COLO668 (cell line): ENCODE data around the gene CELF3.
A peak's percentile ranks its signal among the peaks of the same experiment; 100 is the strongest.

Source experiments
- DNase-seq: peaks from one replicate; lab custom pipeline; 2025; ENCODE audit not compliant: unreplicated experiment; lab: John Stamatoyannopoulos, UW

Gene CELF3

DNA sequence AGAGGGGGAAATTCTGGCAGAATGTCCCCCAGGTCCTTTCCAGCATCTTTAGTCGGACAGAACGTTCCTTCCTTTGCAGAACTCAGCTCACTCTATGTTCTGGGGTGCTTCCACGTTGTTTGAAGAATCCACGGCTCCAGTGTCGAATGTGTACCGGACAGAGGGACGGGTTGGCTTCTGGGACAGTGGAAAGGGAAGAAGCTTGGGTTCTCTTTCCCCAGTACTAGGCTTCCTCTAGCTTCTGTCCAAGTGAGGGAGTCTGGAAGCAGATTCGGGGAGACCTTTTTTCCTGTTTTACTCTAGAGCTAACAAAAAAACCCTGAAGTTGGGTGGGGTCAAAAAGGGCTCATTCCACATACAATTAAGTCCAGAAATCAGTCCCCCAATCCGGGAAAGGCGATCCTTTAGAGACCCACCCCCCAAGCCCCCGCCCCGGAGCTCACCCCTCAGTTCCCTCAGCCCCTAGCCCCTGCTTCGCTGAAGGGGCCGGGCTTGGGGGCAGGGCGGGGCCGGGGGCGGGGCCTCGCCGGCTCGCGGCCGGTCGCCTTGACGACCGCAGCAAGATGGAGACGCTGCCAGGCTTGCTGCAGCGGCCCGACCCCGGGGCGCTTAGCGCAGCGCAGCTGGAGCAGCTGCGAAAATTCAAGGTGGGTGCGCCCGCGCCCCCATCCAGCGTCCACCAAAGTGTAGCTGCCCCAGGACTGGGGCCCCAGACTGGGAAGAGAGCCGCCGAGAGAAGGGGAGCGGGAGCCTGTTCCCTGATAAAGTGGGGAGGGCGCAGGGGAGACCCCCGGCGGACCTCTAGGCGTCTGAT is 4.6 kb upstream of the CELF3 start, which contains the start of gene RIIAD1:
Gene RIIAD1, plus strand, starts transcription at position 549 of the 814 bp plus-strand sequence. Its CDS starts 15 bp downstream, at position 564.
- peak; percentile 44 for DNase-seq

DNA sequence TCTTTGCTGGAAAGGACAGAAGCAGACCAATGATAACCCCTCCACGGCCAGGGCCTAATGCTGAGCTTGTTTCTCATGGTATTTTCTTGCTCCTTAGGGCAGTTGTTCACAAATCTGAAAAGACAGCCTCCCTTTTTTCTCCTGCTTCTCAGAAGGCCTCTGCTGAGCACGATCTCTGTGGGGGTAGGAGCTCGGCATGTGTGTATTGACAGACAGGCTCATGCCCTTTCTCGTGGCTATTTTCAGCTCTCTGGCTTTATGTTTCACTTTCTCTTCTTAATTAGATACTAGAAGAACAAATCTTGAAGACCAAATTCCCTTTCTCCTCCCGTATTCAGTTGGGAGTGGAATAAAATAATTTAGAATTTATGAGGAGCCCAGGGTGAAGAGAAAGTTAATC is 4.0 kb upstream of the CELF3 start:
- no peak for DNase-seq

DNA sequence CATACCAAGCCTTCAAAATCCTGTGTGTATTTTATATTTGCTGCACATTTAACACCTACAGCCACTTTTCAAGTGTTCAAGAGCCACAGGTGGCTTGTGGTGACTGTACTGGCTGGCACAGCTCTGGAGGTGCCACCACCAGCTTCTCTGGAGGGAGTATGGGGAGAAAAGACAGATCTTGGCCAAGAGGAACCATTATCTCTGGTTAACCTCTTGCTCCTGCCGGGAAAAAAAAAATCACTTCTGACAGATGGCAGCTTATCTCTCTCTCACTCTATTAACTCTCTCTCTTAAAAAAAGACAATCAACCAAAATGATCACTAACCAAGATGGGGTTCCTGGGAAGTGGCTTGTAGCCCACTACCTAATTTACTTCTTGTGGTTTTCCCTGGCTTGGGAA is 3.5 kb upstream of the CELF3 start:
- no peak for DNase-seq

DNA sequence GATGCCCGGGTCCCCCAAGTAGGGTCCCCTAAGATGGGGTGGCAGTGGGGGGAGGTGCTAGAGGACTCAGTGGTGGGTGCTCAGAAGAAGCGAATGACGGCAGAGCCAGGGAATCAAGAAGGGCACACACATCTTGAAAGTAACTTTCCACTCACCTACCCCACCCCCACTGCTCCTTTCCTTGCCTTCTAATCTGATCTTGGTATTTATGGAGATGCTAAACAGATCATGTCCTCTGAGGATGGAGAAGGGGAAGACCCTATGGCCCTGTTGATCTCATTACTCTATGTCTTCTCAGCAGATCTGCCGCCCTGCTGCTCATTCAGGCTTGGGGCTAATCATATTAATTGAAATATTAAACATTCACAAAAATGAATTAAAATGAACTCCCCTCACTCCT is 2.1 kb upstream of the CELF3 start:
- no peak for DNase-seq

DNA sequence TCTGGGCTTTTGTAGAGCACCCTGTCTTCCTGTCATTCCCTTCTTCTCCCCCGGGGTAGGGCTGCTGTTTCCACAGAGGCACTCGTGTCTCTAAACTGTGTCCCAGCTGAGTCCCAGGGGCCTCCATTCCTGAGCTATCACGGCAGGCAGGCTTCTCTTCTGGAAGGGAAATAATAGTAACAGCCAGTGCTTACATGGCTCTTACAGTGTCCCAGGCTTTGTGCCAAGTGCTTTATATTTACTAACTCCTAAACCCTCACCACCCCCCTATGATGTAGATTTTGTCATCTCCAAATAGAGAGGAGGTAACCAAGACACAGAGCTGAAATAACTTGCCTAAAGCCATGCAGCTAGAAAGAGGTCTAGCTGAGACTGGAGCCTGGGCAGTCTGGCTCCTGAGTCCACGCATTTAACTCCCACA is 1.4 kb upstream of the CELF3 start:
- DNase-seq = no peak

DNA sequence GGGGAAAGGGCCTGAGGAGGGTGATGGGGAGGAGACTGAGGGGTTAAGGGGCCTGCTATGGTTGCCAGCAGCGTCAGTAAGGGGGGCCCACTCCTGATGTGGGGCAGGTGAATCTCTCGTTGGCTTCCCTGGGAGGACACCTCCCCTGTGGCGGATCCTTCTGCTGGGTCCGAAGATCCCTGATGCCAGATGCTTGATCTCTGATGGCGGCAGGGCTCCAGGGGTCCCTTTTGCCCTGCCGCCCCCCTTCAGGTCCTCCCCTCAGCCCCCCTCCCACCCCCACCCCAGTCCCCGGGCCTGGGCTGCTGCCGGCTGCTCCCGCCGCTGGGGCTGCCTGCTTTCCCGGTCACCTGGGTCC is 219 bp downstream of the CELF3 start:
- no peak for DNase-seq

DNA sequence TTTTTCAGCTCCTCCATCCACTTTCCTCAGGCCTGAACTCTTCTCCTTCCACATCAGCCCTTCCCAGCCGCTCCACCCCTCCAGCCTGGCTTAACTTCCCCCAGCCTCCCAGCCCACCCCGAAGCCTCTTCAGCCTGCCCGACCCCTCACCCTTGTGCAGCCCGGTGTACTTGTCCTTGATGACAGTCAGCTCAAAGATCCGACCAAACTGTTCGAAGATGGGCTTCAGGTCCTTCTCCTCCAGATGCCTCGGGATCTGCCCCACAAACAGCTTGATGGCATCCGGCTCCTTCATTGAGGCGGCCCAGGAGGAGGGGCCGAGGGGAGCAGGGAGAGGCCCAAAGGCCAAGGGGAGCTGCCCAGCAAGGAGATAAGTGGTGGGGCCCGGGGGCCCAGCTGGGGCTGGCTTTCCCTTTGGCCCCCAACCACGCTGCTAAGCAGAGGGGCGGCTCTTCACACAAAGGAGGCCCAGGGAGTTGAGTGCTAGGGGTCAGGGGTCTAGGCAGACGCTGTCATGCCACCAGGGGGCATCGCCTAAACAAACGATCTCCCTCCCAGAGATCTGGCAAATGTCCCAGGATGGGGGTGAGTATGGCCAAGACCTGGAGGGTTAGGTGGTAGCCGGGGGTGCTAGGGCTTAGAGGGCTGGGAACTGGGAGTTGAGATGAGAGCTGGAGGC is 738 bp downstream of the CELF3 start:
- DNase-seq = peak; percentile 79

DNA sequence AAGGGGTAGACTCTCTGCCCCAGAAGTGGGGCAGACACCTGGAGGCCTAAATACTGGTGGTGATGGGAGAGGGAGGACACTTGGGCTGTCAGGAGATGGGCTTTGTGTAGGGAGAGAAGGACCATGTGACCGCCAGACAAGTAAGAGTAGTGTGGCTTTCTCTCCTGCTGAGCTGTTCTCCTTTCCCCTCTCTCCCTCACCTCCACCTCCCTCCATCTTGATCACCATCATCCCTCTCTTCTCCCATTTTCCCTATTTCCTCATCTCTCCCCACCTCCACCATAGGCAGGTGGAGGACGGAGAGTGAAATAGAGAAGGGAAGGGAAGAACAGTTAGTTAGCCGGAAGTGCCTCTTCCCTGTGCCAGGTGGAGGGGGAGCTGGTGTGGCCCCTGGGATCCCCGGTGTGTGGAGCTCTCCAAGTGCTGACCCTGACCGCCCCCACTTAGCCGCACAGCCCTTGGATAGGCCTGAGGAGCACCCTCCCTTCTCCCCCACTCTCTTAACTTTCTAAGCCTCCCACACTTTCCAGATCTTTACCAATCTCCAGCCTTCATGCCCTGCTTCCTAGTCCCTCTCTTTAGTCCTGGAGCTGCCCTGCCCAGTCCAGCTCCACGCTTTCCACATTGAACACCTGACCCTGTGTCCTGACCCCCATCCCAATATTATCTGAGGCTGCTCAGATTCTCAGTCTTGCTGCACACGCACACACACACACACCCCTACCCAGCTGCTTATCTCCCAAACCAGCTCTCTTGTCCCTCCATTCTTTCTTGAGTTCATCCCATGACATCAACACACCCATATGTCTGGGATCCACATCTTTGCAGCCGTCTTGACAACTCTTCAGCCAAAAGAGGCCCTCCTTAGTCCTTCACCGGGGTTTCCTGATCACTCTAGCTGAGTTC is 1.5 kb downstream of the CELF3 start:
- peak; percentile 53 for DNase-seq

DNA sequence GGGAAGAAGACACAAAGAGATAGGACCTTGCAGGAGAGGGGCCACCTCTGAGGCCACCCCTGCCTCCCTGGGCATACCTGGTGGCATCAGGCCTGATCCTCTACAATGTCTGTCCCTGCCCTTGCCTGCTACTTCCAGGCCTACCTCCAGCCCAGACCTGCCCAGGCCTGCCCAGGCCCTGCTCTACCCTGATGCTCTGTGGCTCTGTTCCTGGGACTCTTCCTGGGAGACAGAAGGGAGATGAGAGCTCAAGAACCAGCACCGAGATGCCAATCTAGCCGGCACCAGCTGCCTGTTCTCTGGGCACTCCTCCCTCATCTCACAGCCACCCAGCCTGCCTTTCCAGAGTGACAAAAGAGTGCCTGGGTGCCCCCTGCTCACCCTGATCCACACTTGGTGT is 2.7 kb downstream of the CELF3 start:
- peak; percentile 60 for DNase-seq

DNA sequence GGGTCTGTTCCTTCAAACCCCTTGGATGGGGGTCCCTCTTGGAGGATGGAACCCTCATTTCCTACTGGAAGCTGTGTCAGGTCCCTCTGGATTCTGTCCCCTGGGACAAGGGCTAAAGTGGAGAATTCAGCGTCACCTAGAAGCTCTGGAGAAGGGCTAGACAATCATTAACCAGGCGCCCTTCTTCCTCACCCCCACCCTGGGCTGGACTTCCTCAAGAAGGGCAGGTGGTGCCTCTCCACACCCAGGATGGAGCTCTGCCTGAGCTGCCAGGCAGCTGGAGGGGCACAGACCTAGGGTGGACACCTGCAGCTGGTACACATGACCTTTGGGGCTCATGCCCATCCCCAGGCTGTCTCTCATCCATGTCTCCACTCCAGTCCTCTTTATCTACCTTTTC is 3.6 kb downstream of the CELF3 start:
- peak; percentile 86 for DNase-seq

DNA sequence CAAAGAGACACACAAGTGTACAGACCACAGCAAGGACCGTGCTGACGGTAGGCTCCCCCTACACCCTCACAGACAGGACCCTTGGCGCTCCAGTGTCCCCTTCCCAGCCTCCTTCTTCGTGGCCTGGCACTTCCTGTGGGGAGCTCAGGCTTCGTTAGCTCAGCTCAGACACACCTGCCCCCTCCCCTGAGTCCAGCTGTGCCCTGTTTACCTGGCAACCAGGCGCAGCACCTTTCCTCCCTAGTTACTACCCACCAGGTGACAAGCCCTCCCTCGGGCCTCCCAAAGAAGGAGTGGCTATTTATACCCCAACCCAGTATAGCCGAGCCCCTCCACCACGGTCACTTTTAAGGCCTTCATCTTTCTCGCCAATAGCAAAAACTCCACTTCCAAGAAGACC is 4.7 kb downstream of the CELF3 start:
- DNase-seq = peak; percentile 91

DNA sequence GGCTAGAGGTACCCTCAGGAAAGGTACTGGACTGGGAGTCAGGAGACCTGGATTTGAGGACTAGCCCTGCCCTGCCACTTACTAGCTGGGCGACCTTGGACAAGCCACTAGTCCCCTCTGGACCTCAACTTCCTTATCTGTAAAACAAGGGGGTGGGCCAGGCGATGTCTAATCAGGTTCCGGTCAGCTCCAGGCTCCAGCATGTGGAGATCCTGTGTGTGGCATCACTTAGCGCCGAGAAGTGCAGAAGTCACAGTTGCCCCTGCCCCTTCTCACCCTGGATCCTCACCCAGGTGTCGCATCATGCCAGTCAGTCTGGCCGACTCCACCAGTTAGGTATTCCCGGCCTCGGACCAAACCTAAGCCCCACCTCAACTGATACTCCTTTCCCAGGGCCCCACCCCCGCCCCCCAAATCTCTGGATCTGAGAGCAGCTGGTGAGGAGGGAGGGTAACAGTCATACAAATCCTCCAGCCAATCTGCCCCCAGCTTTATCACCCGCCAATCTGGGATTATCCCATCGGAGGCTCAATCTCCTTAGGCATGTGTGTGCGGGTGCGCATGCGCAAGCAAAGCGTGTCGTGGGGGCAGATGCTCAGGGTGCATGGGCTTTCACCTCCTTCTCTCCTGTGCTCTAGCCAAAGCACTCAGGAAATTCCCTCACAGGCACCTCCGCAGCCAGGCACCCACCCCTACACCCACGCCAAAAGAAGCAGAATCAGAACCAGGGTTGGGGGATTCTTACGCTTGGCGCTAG is 5.4 kb downstream of the CELF3 start:
- no peak for DNase-seq

DNA sequence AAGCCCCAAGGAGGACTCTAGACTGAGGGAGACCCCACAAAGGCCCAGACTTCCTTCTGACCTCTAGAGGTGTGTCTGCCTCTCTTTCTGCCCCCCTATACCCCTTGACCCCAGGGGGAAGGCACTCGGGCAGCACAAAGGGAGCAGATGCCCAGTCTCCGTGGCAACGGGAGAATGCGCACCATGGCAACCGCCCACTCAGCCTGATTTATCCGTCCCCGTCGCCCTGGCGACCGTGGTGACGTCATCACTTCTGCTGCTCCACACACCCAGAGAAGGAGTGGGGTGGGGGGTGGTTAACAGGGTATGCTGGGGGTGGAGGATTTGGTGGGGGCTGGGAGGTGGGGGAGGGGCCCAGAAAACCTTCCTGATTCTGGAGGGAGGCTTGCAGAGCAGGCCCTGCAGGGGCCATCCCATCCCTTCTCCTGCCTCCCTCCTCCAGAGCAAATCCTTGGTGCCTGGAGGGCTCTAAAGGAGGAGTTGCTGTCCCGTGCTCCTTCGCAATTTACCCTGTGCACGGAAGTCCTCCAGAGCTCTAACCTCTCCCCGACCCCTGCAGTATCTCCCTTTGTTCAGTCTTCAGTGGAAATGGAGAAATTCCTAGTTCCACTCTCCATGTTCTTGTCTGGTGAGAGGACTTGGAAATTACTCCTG is 6.3 kb downstream of the CELF3 start:
- DNase-seq = peak; percentile 73

DNA sequence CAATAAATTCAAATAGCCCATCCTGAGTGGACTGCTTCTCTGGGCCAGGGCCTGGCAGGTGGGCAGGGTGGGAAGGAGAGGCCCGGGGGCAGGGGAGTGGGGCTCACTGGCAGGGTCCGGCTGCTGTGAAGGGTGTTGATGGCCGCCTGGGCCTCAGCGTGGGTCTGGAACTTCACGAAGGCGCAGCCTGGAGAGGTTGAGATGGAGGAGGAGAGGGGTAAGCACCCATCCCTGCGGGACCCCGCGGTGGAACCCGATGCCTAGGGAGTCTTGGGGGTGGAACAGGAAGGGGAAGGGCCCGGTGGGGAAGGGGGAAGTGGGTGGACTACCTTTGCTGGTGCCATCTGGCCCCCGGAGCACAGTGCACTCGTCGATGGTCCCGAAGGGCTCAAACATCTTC is 7.7 kb downstream of the CELF3 start:
- no peak for DNase-seq

DNA sequence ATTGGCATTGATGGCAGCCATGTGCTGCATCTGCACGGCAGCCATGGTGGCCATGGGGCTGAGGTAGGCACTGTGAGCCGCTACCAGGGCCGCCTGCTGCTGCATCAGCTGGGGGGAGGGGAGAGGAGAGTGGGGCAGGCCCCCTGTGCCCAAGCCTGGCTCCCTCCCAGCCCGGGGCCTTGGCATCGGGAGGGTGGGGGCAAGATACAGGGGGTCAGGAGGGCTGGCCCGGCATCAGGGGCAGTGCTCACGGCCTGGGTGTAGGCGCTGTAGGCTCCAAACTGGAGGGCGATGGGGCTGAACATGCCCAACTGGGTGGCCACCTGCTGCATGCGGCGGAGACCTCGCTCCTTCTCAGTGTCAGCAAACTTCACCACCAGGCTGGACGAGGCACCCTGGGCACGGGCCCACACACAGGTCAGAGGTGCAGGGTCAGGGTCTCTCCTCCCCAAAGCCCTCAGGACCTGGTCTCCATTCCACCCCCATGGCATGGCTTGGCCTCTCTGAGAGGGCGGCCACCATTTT is 9.0 kb downstream of the CELF3 start:
- DNase-seq = no peak

DNA sequence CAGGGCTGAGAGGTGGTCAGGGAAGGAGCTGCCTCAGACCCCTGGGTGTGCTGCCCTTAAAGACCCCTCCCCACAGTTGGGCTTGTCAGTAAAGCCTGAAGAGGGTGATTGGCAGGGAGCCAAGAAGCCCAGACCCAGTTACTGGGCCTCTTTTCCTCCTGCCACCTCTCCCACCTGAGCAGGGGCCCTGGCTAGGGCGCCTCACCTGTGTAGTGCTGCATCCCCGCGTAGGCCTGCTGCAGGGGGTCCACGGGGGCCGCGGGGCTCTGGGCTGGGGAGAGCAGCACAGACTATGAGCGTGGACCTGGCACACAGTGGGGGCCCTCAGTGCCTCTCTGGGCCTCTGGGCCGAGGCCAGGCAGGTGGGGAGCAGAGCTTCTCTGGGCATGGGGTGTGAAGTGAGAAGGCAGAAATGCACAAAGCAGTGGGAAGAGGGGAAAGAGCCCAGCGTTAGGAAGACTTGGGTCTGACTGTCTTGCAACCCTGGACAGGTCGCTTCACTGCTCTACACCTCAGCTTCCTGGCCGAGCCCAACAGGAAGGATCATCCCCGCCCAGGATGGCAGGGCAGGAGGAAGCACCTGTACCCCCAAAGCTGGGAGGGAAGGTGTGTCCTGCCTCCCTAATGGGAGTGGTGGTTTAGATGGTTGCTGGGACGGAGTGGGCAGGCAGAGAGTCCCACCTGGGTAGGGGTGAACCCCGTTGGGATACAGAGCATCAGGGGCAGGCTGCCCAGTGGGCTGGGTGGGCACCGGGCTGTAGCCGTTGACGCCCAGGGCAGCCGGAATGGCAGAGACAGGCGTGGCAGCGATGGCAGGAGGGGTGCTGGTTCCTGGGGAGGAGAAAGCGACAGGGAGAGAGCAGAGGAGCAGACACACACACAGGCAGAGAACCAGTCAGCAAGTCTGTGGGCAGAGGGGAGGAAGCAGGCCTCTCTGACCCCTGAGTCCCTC is 9.9 kb downstream of the CELF3 start:
- no peak for DNase-seq

DNA sequence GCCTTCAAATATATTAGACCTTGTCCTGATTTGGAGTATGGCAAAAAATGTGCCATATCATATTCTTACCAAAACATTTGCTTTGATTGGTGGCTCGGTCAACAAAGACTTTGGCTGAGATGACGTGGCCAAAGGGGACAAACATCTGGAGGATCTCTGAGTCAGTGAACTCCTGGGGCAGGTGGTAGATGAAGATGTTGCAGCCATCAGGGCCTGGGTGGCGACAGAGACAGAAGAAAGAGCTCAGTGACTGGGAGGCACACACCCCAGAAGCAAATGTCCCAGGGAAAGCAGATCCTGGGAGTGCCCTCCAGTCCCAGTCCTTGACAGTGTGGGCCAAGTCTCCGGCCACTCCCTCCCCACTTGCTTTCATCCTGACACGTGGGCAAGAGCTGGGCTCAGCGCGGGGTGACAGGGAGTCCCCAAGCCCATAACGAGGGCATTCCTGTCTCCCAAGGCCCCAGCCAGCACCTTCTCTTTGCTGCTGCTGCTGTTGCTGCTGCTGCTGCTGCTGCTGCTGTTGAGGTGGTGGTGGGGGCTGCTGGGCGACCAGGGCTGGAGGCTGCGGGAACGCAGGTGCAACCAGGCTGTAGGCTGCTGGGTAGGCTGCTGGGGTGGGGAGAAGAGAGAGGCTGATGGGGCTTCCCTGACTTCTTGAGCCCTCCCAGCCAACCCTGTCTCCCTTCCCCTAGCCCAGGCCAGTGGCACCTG is 10.7 kb downstream of the CELF3 start:
- DNase-seq = no peak

DNA sequence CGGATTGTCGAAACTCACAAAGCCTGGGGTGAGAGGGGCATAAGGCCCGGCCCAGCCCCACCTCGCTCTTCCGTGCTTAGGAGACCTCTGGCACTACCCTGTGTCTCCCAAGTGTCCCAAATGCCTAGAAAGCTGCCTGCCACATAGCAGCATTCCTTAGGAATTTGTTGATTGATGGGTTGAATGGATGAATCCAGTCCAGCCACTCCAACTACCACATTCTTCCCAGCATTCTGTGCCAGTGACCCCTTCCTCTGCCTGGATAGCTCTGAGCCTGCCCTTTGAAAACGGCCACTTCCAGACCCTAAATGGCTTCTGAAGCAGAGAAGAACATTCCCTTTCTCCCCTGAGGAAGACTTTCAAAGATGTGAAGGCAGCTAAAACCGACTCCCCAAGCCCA is 11.5 kb downstream of the CELF3 start:
- DNase-seq = no peak
